Stimulated activated CD4-positive, alpha-beta T cell treated with anti-CD3 and anti-CD28 coated beads, Interleukin-2, amount 100 ng/mL, for 24 hours (primary cell): ENCODE measurements around the gene OXNAD1.

Experiments used
- DNase-seq, 2 donors: peaks; one replicate each; pipeline ENCODE4 v3.0.0-alpha.2; 2020

The OXNAD1 gene

DNA sequence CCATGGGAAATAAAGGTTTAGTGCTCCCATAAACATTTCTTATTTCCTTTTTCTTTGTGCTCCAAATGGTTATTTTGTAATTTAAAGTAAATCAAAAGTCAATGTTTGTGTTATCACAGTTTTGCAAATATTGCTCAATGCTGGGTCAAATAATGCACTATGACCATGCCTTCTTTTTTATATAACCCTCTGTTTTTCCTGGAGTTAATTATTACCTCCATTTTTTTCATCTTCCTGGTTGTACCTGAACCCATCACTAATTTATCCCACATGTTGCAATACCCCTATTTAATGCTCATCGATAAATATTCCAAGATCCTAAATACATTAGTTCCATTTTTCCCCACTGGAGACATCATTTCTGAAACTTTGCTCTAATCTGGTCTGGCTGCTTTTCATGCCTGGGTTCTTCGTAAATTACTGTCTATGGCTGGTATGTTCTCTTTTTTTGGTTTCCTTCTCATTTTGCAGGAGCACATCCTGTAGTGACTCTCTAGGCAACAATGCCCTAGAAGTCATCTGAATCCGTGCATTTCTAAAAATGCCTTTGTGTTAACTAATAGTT is 66.4 kb downstream of the OXNAD1 start:
- no peak for DNase-seq

DNA sequence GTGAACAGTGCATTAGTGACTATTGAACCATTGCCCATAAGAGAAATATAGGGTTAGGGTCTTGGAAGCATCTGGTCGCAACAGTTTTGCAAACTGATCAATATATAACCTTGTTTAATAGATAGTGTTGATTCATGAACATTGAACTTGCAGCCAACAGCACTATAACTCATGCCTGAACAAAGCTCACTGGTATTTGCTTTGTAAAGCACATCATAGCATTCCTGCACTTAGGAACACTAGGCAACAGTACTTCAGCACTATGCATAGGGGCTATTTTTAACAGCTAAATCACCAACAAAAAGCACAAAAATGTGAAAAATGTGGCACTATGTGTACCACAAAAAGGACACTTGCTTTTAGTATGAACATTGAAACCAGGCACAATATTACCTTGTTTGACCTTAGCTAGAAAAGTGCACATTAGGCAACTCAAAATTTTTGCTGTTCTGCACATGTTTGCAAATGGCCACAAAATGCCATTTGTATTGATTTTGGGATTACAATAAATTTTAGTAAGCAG is 68.0 kb downstream of the OXNAD1 start:
- DNase-seq = no peak

DNA sequence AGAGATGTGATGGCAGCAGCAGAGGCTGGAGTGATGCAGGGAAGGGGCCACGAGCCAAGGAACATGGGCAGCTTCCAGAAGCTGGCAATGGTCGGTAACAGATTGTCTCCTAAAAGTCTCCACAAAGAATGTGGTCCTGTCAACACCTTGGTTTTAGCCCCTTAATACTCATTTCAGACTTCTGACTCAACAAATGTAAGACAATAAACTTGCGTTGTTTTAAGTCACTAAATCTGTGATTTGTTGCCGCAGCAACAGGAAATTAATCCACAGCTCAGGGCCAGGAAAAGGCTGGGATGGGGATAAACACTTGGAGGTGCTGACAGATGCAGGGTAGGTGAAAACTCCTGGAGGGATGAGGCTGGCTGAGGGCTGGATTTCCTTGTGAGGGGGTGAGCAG is 69.9 kb downstream of the OXNAD1 start:
- DNase-seq = no peak

DNA sequence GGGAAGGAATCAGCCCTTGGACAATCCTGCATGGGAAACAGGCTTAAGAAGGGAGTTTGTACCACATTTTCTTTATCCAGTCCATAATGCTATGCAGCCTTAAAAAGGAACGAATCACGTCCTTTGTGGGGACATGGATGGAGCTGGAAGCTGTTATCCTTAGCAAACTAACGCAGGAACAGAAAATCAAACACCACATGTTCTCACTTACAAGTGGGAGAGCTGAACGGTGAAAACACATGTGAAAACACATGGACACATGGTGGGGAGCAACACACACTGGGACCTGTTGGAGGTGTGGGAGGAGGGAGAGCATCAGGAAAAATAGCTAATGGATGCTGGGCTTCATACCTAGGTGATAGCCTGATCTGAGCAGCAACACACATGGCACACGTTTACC is 70.3 kb downstream of the OXNAD1 start:
- DNase-seq = no peak

DNA sequence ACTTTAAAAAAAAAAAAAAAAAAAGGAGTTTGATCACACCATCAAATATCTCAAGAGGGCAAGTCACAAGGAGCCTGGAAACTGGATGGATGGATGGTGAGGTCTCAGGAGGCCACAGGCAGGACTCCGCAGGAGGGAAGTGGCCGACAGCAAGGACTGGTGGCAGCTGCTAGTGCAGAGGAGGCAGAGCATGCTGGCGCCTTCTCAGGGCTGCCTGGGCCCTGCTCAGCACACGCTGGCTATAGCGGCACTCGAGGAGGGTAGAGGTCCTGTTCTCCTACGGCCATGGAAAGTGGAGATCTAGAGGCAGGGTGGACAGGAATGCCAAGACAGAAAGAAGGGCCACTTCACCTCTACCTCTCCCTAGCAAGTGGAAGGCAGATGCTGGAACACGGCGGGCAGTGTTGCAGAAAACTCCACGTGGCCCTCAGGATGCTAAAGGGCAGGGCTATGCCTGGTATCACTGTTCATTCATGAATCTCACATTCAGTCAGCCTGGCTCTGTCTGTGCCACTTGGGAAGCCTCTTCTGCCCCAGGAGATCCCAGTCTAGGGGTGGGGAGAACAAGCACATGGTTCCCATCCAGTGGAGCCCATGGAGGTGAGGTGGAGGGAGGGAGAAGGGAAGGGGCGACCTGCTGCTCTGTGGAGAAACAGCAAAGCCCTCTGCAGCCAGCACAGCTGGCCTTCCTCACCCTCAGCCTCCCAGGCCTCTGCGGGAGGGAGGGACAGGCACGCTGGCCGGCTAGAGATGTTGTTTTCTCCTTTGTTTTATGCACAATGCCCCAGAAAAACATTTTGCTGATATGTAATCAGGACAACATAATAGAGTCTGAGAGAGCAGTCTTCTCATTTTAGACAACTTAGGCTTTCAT is 71.0 kb downstream of the OXNAD1 start:
- DNase-seq = no peak

DNA sequence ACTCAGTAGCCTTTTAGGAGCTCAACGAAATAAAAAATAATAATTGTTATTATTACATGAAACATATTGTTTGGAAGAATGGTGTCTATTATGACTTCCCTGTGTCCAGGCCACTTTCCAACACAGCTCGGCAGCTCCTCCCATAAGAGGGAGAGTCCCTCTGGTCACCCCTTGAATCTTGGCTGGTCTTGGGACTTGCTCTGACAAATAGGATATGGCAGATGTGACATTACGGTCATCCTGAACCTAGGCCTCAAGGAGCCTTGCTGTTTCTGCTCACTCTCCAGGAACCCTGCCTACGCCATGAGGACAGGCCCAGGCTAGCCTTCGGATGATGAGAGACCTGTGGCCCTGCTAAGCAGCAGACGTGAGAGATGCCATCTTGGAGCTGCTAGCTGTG is 71.8 kb downstream of the OXNAD1 start:
- DNase-seq = no peak

DNA sequence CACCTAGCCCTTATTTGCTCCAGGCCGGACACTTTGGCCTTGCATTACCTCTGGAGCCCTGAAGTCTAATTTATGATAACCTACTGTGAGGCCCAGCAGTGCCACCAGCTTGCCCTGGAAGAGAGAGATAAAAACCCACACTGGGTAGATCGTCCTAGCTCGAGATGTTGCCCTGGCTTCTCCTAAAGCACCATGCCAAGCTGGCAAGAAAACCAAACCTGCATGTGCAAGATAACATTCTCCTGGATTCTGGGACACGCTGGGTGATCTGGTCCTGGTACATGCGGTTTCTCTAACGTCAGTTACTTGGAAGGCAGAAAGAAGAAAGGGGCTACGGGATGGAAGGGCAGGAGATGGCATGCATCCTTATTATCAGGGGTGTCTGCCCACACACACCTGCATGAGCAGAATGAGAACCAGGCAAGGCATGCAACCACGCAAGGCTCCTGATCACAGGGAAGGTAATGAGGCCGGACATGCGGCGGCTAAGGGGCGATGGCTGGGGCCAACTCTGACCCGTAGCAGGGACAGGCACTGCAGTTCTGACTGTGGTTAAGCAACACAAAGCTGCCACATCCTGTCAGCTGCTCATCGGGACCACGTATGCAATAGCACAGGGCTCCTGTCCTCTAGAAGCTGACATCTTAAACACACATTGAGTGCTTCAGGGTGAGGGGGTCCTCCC is 73.0 kb downstream of the OXNAD1 start:
- peak; percentile 34 to 43 for DNase-seq

DNA sequence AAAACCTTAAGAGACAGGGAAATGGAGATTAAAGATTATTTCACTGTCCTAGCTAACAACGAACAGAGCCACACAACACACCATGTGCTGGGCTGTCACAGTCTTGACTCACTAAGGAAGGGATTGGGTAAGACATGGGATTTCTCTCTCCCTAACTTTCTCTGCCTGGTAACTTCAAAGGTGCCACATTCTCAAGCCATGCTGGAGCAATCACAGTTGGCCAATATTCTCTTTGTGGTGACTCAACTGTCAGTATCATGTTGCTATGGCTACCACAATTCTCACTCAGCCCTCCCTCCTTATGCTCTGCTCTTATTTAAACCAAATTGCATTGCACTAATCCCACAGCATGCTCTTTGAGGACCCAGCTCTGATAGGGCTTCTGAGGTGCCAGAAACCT is 74.0 kb downstream of the OXNAD1 start:
- no peak for DNase-seq

DNA sequence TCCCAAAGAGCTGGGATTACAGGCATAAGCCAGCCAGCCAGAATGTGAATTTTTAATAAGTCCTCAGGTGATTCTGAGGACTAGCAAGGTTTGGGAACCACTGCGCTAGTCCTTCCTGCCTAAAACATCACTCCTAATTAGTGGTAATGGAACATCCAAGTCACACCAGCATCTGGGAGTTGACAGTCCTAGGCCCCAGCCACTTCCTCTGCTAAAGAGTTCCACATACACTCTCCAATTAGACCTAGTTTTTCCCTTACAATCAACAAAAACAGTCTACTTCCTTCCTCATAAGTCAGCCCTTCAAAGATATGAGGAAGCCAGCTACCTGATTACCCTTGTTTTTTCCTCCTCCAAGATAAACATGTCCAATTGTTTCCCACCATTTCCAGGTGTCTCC is 78.1 kb downstream of the OXNAD1 start:
- no peak for DNase-seq

DNA sequence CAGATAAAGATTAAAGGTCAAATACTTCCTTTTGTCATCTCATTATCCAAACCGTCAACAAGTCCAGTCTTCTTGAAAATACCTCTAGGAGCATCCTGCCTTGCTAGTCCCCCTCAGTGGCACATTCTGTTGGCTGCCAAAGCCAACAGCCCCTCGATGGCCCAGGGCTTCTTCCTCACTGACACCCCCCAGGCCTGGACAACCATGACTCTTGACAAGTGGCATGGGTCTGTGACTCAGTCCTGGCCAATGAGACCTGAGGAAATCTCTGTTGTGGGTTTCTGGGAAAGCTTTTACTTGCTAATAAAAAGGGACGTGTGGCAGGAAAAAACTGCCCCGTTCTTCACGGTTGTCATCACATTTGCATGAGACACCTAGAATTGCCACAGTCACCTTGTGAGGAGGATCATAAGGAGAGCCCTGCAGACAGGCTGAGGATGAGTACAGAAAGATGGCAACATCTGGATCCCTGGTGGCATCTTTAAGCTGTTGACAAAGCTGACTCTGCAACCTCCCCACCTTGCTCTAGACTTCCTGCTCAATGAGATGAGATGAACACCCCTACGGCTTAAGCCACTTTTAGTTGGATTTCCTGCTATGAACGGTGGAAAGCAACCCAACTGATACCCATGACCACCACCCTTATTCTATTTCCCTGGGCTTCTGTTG is 81.5 kb downstream of the OXNAD1 start:
- no peak for DNase-seq

DNA sequence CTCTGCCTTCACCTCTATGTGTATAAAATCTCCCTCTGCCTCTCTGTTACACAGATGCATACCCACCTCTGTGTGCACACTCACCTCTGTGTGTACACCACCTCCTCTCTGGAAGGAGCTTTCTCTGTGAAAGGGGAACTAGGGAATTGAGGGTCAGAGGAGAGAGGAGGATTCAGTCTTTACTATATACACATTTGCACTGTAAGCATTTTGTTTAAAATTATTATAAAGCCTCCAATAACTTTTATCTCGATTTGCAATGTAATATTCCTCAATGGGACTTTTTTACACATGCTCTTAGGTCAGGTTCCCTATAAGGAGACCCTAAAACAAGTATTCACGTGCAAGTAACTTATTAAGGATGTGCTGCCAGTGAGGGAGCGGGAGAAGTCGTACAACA is 82.5 kb downstream of the OXNAD1 start:
- DNase-seq = no peak

DNA sequence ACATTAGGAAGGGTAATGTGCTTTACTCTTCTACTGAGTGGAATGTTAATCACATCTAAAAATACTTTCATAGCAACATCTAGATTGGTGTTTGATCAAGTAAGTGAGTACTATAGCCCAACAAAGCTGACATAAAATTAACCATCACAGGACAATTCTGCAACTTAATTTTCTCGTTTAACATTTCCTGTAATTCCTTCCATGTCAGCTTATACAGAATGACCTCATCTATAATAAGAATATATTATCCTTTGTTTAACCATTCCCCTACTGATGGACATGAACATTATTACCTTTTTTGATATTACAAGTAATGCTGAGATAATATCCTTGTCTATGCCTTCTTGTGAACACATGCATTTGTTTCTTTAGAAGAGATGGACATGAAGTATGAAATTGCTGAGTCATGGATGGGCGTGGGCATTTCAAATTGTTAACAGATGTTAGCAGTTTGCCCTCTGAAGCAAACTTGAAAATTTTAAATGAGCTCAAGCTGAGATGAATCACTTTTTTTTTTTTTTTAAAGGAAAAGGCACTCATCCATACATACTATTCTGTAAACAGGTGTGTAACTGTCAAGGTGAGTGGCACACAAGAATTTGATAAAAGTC is 85.1 kb downstream of the OXNAD1 start:
- DNase-seq = no peak

DNA sequence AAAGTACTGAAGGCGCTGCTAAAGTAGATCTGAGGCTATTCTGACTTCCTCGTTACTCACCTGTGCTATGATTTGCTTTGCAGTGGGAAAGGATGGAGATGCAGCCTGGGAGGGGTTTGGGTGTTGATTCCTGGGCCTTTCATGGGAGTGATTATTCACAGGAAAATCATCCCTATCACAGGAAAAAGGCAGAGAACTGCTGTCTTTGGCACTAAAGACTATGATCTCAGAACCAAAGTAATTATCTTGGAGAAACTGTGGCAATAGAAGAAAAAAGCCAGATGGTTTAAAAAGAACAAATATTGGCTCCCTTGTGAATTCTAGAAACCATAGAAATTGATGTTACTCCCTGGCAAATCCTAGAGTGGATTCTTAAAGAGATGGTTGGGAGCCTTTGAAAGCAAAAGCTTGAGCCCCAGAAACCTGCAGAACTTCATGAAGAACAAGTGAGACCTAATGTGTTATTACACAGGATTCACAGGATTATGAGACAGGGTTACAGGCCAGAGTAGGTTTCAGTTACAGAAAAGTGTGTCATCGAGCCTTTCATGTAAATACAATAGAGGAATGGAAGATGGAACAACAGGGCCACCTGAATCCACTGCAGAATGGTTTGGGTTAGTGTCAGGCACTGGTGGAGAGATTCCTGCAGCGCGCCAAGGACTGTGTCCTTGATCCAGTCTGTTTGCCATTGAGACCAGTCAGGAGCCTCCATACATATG is 85.7 kb downstream of the OXNAD1 start:
- DNase-seq = no peak

DNA sequence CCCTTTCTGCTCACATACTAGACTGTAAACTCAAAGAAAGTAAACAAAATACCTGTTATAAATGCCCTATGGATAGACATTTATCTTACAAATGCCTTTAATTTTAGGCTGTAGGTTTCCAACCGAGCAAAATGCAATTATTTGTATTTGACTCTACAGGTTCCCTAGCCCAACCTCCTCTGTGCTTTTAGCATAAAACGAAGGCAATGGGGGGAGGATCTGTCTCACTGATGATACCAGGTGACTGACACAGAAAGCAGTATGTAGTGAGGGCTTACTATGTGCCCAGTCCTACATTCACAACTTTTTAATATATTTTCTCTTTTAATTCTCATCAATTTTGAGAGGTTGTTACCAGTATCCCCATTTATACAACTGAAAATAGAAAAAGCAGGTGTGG is 87.4 kb downstream of the OXNAD1 start:
- DNase-seq = no peak

DNA sequence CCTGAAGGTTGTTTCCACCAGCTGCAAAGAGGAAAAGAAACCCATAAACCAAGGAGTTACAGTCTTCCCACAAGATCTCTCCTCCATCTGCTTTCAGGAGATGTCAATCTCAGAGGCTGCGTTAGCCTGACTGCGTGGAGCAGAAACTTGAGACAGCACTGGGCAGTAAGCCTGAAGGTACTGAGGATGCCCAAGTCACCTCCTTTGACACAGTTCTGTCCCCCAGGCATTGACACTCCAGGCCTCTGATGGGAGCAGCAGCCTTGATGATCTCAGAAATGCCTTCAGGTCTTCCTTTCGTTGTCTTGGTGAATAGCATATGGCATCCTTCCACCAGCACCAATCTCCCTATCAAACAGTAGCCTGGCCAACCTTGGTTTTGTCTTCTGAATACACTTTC is 89.3 kb downstream of the OXNAD1 start:
- DNase-seq = no peak
